GM23338 (cell line): Measurements from ENCODE around the gene DIAPH3.

Experiments used
- CREB1 ChIP-seq: fragments of 250-450 bp; sonication (Bioruptor Pico); IDR thresholded peaks from 2 replicates; pipeline ENCODE4 v1.5.0; 2020; ENCODE audit warnings: low read depth, mild to moderate bottlenecking, moderate library complexity
- EZH2 ChIP-seq: fragments of 200-600 bp; sonication (generic); IDR thresholded peaks from one replicate; pipeline ENCODE4 v1.8.0; 2017; ENCODE audit warnings: antibody characterized with exemption, mild to moderate bottlenecking, low read depth; ENCODE audit not compliant: unreplicated experiment
- EZH2phosphoT487 ChIP-seq: fragments of 200-600 bp; sonication (generic); IDR thresholded peaks from one replicate; pipeline ENCODE4 v1.8.1; 2018; ENCODE audit warnings: antibody characterized with exemption; ENCODE audit not compliant: unreplicated experiment
- JUNB ChIP-seq: IDR thresholded peaks from one replicate; pipeline ENCODE4 v1.6.1; 2016; ENCODE audit warnings: antibody characterized with exemption; ENCODE audit not compliant: unreplicated experiment
- NANOG ChIP-seq: IDR thresholded peaks from 2 replicates; pipeline ENCODE4 v1.6.1; 2016; ENCODE audit warnings: antibody characterized with exemption, borderline replicate concordance
- POLR2AphosphoS5 ChIP-seq: IDR thresholded peaks from 2 replicates; pipeline ENCODE4 v1.6.1; 2016; ENCODE audit warnings: antibody characterized with exemption, low read depth
- STAT1 ChIP-seq: IDR thresholded peaks from one replicate; pipeline ENCODE4 v1.6.1; 2016; ENCODE audit warnings: antibody characterized with exemption; ENCODE audit not compliant: unreplicated experiment
- ZNF331 ChIP-seq: fragments of 250-450 bp; sonication (Bioruptor Pico); IDR thresholded peaks from 2 replicates; pipeline ENCODE4 v1.5.0; 2020; ENCODE audit warnings: low read depth, mild to moderate bottlenecking, moderate library complexity
- TF ChIP-seq, protein P1 (sequence below), 2 experiments: fragments of 200-600 bp in 1 of 2; sonication (generic) in 1 of 2; conservative IDR thresholded peaks; 2 replicates each; pipeline versions ENCODE4 v1.5.1 to v1.6.1; 2016 to 2017; ENCODE audit warnings: antibody characterized with exemption in 2 of 2, low read depth in 2 of 2, mild to moderate bottlenecking in 2 of 2, moderate library complexity in 1 of 2
- TF ChIP-seq, protein P2 (sequence below): IDR thresholded peaks from one replicate; pipeline ENCODE4 v1.6.1; 2018; ENCODE audit warnings: antibody characterized with exemption; ENCODE audit not compliant: unreplicated experiment
- TF ChIP-seq, protein P3 (sequence below): IDR thresholded peaks from 2 replicates; pipeline ENCODE4 v1.6.1; 2016; ENCODE audit warnings: antibody characterized with exemption
- TF ChIP-seq, protein P4 (sequence below): fragments of 250-450 bp; sonication (Bioruptor Pico); IDR thresholded peaks from 2 replicates; pipeline ENCODE4 v1.5.0; 2020; ENCODE audit warnings: mild to moderate bottlenecking, moderate library complexity

DNA sequence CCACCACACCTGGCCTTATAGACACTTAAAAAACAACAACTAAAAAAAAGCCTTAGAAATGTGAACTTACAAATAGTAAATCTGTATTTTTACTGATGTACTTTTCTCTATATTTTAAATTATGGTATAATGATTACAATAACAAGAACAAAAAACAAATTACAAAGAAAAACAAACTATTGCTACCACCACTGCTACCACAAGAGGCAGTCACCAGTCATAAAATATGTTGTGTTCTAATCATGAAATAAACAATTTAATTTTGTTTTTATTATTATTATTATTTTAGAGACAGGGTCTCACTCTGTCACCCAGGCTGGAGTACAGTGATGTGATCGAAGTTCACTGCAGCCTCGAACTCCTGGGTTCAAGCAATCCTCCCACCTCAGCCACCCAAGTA is 72.2 kb downstream of the DIAPH3 start:
- TF ChIP-seq, protein P1, sequence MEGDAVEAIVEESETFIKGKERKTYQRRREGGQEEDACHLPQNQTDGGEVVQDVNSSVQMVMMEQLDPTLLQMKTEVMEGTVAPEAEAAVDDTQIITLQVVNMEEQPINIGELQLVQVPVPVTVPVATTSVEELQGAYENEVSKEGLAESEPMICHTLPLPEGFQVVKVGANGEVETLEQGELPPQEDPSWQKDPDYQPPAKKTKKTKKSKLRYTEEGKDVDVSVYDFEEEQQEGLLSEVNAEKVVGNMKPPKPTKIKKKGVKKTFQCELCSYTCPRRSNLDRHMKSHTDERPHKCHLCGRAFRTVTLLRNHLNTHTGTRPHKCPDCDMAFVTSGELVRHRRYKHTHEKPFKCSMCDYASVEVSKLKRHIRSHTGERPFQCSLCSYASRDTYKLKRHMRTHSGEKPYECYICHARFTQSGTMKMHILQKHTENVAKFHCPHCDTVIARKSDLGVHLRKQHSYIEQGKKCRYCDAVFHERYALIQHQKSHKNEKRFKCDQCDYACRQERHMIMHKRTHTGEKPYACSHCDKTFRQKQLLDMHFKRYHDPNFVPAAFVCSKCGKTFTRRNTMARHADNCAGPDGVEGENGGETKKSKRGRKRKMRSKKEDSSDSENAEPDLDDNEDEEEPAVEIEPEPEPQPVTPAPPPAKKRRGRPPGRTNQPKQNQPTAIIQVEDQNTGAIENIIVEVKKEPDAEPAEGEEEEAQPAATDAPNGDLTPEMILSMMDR (conservative IDR thresholded peaks at IDR 0.05; ENCODE audit: low read depth in 2 of 2) = no peak
- no peak for TF ChIP-seq CREB1 (CRISPR knock-in tag)
- TF ChIP-seq EZH2 = no peak
- TF ChIP-seq, protein P2, sequence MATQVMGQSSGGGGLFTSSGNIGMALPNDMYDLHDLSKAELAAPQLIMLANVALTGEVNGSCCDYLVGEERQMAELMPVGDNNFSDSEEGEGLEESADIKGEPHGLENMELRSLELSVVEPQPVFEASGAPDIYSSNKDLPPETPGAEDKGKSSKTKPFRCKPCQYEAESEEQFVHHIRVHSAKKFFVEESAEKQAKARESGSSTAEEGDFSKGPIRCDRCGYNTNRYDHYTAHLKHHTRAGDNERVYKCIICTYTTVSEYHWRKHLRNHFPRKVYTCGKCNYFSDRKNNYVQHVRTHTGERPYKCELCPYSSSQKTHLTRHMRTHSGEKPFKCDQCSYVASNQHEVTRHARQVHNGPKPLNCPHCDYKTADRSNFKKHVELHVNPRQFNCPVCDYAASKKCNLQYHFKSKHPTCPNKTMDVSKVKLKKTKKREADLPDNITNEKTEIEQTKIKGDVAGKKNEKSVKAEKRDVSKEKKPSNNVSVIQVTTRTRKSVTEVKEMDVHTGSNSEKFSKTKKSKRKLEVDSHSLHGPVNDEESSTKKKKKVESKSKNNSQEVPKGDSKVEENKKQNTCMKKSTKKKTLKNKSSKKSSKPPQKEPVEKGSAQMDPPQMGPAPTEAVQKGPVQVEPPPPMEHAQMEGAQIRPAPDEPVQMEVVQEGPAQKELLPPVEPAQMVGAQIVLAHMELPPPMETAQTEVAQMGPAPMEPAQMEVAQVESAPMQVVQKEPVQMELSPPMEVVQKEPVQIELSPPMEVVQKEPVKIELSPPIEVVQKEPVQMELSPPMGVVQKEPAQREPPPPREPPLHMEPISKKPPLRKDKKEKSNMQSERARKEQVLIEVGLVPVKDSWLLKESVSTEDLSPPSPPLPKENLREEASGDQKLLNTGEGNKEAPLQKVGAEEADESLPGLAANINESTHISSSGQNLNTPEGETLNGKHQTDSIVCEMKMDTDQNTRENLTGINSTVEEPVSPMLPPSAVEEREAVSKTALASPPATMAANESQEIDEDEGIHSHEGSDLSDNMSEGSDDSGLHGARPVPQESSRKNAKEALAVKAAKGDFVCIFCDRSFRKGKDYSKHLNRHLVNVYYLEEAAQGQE = no peak
- TF ChIP-seq, protein P3, sequence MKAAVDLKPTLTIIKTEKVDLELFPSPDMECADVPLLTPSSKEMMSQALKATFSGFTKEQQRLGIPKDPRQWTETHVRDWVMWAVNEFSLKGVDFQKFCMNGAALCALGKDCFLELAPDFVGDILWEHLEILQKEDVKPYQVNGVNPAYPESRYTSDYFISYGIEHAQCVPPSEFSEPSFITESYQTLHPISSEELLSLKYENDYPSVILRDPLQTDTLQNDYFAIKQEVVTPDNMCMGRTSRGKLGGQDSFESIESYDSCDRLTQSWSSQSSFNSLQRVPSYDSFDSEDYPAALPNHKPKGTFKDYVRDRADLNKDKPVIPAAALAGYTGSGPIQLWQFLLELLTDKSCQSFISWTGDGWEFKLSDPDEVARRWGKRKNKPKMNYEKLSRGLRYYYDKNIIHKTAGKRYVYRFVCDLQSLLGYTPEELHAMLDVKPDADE = no peak
- TF ChIP-seq POLR2AphosphoS5 = no peak
- TF ChIP-seq EZH2phosphoT487 = no peak
- no peak for TF ChIP-seq ZNF331
- TF ChIP-seq, protein P4, sequence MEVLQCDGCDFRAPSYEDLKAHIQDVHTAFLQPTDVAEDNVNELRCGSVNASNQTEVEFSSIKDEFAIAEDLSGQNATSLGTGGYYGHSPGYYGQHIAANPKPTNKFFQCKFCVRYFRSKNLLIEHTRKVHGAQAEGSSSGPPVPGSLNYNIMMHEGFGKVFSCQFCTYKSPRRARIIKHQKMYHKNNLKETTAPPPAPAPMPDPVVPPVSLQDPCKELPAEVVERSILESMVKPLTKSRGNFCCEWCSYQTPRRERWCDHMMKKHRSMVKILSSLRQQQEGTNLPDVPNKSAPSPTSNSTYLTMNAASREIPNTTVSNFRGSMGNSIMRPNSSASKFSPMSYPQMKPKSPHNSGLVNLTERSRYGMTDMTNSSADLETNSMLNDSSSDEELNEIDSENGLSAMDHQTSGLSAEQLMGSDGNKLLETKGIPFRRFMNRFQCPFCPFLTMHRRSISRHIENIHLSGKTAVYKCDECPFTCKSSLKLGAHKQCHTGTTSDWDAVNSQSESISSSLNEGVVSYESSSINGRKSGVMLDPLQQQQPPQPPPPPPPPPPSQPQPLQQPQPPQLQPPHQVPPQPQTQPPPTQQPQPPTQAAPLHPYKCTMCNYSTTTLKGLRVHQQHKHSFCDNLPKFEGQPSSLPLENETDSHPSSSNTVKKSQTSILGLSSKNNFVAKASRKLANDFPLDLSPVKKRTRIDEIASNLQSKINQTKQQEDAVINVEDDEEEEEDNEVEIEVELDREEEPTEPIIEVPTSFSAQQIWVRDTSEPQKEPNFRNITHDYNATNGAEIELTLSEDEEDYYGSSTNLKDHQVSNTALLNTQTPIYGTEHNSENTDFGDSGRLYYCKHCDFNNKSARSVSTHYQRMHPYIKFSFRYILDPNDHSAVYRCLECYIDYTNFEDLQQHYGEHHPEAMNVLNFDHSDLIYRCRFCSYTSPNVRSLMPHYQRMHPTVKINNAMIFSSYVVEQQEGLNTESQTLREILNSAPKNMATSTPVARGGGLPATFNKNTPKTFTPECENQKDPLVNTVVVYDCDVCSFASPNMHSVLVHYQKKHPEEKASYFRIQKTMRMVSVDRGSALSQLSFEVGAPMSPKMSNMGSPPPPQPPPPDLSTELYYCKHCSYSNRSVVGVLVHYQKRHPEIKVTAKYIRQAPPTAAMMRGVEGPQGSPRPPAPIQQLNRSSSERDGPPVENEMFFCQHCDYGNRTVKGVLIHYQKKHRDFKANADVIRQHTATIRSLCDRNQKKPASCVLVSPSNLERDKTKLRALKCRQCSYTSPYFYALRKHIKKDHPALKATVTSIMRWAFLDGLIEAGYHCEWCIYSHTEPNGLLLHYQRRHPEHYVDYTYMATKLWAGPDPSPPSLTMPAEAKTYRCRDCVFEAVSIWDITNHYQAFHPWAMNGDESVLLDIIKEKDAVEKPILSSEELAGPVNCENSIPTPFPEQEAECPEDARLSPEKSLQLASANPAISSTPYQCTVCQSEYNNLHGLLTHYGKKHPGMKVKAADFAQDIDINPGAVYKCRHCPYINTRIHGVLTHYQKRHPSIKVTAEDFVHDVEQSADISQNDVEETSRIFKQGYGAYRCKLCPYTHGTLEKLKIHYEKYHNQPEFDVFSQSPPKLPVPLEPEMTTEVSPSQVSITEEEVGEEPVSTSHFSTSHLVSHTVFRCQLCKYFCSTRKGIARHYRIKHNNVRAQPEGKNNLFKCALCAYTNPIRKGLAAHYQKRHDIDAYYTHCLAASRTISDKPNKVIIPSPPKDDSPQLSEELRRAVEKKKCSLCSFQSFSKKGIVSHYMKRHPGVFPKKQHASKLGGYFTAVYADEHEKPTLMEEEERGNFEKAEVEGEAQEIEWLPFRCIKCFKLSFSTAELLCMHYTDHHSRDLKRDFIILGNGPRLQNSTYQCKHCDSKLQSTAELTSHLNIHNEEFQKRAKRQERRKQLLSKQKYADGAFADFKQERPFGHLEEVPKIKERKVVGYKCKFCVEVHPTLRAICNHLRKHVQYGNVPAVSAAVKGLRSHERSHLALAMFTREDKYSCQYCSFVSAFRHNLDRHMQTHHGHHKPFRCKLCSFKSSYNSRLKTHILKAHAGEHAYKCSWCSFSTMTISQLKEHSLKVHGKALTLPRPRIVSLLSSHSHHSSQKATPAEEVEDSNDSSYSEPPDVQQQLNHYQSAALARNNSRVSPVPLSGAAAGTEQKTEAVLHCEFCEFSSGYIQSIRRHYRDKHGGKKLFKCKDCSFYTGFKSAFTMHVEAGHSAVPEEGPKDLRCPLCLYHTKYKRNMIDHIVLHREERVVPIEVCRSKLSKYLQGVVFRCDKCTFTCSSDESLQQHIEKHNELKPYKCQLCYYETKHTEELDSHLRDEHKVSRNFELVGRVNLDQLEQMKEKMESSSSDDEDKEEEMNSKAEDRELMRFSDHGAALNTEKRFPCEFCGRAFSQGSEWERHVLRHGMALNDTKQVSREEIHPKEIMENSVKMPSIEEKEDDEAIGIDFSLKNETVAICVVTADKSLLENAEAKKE (CRISPR knock-in tag) = no peak
- no peak for TF ChIP-seq JUNB
- no peak for TF ChIP-seq STAT1
- TF ChIP-seq NANOG = no peak
